ENCODE data around the gene ZNF621. TPM values are rescaled to one million over a fixed set of nuclear protein-coding genes. Genes with fewer than 3 reads are reported as not detected.

Gene ZNF621
- total and polyA plus RNA-seq, 5 experiments from 2014 or later, result 2.8 to 30.2 (median 4.6) TPM

DNA sequence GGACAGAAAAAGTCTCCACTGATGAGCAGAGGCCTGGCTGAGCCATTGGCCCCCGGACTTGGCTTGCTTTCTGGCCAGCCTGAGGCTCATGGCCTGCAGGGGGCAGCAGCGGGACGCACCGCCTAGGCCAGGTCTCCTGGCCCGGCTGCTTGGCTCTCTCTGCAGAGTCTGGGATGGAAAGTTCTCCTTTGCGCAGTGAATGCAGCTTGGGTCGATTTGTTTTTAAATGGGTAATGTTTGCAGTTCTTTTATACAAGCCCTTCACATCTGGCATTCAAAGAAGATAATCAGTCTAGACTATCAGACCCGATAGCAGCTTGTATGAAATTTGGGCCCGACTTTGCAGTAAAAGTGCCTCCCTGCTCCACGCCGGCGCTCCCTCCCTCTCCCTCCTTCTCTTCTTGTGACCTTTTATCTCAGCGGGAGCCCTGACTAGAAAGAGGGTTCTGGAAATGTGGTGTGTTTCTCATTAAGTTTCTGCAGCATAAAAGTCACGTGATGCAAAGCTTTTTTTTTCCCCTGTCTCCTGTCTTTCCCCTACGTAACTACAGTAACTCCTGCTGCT, 59.9 kb downstream of the ZNF621 start:
- Mint-ChIP-seq H3K9me3 (no peaks in the 10 kb centered on the region), H3K27me3 (peaks cover under 1 to 6% (median 5%) of the 10 kb centered on the region in 5 donors), H3K4me1 (peaks cover 0 to 4% (median 1%) of the 10 kb centered on the region in 4 donors), H3K27ac (no peak overlapping the region), H3K4me3 (no peak overlapping the region), H3K36me3 (no peaks in the 10 kb centered on the region)
- DNase-seq, result peak; percentile 37 to 78 (median 64)
- peak; percentile 55 to 73 for ATAC-seq
- POLR2A ChIA-PET, result no interaction called here

DNA sequence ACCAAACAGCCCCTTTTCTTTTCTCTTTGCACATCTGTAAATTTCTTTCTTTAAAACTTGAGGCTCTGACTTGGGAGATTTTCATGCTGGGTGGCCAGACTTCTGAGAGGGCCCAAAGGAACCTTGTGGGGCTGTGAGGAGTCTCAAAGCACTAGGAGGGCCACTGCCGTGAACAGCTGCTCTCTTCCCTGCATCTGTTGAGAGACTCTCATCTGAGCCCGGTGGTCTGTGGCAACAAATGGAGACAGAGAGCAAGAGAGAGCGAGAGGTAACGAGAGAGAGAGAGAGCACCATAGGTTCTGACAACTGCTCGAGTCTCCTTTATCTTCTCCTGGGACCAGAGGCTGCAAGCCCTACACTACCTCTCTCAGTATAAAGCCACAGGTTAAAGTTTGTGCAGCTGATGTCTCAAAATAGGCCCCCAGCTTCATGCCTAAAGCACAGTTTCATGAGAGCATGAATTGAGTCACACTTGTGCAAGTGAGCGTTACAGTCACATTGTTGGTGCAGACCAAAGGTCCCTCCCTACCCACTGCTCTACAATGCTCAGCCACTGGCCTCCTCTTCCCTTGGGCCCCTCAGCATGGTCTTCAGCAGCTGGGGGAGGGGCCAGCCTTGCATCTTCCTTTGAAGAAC, 60.7 kb downstream of the ZNF621 start:
- Mint-ChIP-seq H3K27ac (no peak overlapping the region), H3K4me3 (no peak overlapping the region), H3K9me3 (no peaks in the 10 kb centered on the region), H3K36me3 (no peaks in the 10 kb centered on the region), H3K27me3 (peaks cover 0 to under 1% (median under 1%) of the 10 kb centered on the region in 5 donors), H3K4me1 (peaks cover 0 to 2% (median under 1%) of the 10 kb centered on the region in 4 donors)
- ATAC-seq (no peak), DNase-seq (no peak)
- POLR2A ChIA-PET, result no interaction called here

DNA sequence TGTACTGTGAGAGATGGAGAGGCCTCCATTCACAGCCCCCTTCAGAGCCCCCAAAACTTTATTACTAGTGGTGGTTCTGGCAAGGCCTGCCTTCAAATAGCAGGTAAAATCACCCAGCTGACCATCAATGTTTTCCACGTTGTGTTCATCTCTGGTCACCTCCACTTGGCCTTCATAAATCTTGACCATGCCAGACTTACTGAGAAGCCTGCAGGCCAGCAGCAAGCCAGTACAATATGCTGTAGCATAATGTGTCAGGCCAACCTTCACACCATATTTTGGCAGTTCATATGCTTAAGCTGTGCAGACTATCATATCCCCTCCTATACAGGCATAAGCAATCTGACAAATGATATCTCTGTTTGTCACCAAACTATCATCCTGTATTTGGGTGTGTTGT, 62.1 kb downstream of the ZNF621 start:
- POLR2A ChIA-PET, result no interaction called here
- no peak overlapping the region for H3K4me3 Mint-ChIP-seq
- no peaks in the 10 kb centered on the region for H3K36me3 Mint-ChIP-seq
- peaks cover 0 to 5% (median 2%) of the 10 kb centered on the region in 5 donors for H3K27me3 Mint-ChIP-seq
- H3K4me1 Mint-ChIP-seq, result peaks cover 0 to 2% (median 0%) of the 10 kb centered on the region in 4 donors
- ATAC-seq (no peak), DNase-seq (no peak)
- H3K9me3 Mint-ChIP-seq, result no peaks in the 10 kb centered on the region
- H3K27ac Mint-ChIP-seq, result no peak overlapping the region

DNA sequence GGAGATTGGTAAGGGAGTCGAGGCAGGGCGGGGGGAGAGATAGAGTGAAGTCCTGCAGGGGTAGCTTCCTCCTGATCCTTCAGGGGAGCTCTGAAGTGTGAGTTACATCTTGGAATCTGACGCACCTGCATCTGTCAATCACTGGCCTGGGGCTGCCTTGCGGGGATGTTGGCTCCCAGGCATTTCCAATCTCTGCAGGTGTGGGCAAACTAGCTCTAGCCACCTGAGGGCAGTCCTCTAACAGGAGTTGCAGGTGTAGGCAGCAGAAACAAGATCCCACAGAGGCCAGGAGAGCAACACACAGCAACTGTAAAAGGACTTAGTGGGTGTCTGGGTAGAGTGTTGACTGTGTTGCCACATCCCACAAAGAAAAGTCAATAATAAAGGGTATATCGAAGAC, 63.6 kb downstream of the ZNF621 start:
- POLR2A ChIA-PET, result no interaction called here
- ATAC-seq (no peak), DNase-seq (no peak)
- H3K36me3 Mint-ChIP-seq, result no peaks in the 10 kb centered on the region
- peaks cover 0 to 8% (median 3%) of the 10 kb centered on the region in 5 donors for H3K27me3 Mint-ChIP-seq
- H3K4me3 Mint-ChIP-seq, result no peak overlapping the region
- H3K9me3 Mint-ChIP-seq, result no peaks in the 10 kb centered on the region
- H3K4me1 Mint-ChIP-seq, result peaks cover 0 to 2% (median 0%) of the 10 kb centered on the region in 4 donors
- no peak overlapping the region for H3K27ac Mint-ChIP-seq

Other genes starting within 250 kb of the ZNF621 start
- gene EIF1B, start 215.3 kb upstream of the ZNF621 start, total RNA-seq, result 10 to 100 TPM; 64.0 to 68.8 TPM
- gene EIF1B, start 215.3 kb upstream of the ZNF621 start, polyA plus RNA-seq, result 10 to 100 TPM; 38.9 to 47.9 (median 44.2) TPM
- gene ENTPD3, start 137.8 kb upstream of the ZNF621 start, total RNA-seq, result not detected
- gene ENTPD3, start 137.8 kb upstream of the ZNF621 start, polyA plus RNA-seq, result not detected
- gene RPL14, start 67.6 kb upstream of the ZNF621 start, total RNA-seq, result 1,000 to 10,000 TPM; 3,382 to 3,475 TPM
- 1,000 to 10,000 TPM; 1,654 to 1,909 (median 1,883) TPM for gene RPL14, start 67.6 kb upstream of the ZNF621 start, polyA plus RNA-seq
- 10 to 100 TPM; 11.3 to 14.2 TPM for gene ZNF619, start 47.8 kb upstream of the ZNF621 start, total RNA-seq
- 1 to 10 TPM; 2.3 to 3.1 (median 3.0) TPM for gene ZNF619, start 47.8 kb upstream of the ZNF621 start, polyA plus RNA-seq
- gene ZNF620, start 18.9 kb upstream of the ZNF621 start, total RNA-seq, result 1 to 10 TPM; 3.9 to 4.1 TPM
- gene ZNF620, start 18.9 kb upstream of the ZNF621 start, polyA plus RNA-seq, result 1 to 10 TPM; 3.1 to 4.0 (median 3.4) TPM